Measurements from ENCODE around the gene DLGAP1. TPM values are rescaled to one million over a fixed set of nuclear protein-coding genes. Genes with fewer than 3 reads are reported as not detected.

DLGAP1 gene
- polyA plus RNA-seq, 1 of the 3 experiments (the other 2 are of a cell fraction) = not detected

DNA sequence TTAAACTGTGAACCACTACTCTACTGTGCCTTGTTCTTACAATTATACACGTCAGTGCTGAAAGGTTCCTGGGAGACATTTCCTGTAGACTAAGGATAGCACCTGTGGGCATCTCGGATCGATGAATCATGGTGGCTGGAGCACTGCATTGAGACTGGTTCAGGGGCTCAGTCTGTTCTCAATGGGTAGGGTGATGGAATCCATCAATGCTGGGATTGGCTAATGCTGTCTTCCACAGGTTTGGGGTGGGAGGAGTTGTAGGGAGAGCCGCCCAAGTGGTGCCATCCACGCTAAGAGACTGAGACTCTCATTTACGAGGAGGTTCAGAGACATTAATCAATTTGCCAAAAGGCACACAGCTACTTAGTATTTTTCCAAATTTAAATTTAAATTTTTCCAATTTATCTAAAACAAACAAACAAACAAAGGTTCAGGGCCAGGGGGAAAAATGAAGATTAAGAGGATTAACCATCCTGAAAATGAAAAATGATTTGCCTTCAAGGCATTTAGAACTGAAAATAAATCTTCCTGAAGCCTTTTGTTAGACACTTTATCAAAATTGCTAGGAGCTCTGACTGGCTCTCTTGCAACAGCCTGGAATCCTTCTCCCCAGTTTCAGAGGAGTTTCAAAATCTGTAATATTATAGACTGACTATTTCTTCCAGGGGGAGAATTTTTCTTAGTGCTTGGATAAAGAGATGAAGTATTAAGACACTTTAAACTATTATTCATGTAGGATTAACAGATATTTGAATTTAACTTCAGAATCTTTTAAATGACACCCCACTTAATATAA, 645.9 kb downstream of the DLGAP1 start (continued):
- TF ChIP-seq SIN3A (IDR thresholded peaks at IDR 0.05; ENCODE audit: borderline replicate concordance, low read depth, low read length) = no peak
- TF ChIP-seq NFIC (IDR thresholded peaks at IDR 0.05; ENCODE audit: borderline replicate concordance) = no peak
- TF ChIP-seq EZH2phosphoT487 (IDR thresholded peaks at IDR 0.05; ENCODE audit: borderline replicate concordance, low read depth) = no peak
- TF ChIP-seq, protein P1, sequence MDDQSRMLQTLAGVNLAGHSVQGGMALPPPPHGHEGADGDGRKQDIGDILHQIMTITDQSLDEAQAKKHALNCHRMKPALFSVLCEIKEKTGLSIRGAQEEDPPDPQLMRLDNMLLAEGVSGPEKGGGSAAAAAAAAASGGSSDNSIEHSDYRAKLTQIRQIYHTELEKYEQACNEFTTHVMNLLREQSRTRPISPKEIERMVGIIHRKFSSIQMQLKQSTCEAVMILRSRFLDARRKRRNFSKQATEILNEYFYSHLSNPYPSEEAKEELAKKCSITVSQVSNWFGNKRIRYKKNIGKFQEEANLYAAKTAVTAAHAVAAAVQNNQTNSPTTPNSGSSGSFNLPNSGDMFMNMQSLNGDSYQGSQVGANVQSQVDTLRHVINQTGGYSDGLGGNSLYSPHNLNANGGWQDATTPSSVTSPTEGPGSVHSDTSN (IDR thresholded peaks at IDR 0.05) = no peak
- TF ChIP-seq TEAD4 (IDR thresholded peaks at IDR 0.05; ENCODE audit: borderline replicate concordance, insufficient read depth) = no peak
- TF ChIP-seq CHD2 (IDR thresholded peaks at IDR 0.05; ENCODE audit: low read length, partially characterized antibody) = no peak
- no peak for TF ChIP-seq MXI1 (IDR thresholded peaks at IDR 0.05; ENCODE audit: low read depth, low read length)

DNA sequence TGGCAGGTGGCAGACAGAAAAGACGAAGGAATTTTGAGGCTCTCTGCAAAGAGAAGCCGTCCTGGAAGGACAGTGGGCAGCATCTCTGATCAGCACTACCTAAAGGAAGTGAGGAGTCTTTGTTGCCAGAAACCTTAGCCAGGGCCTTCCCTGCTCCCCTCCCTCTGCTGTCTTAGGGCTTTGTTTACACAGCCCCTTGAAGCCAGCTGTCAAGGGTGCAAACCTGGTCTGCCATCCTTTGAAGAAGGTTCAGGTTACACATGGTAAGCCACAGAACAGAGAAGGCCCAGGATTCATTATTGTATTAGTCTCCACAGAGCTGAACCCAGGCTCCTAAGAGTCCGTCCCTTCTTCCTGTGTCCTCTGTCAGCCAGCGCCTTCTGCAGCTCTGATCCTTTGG, 648.5 kb downstream of the DLGAP1 start:
- 31% methylated on average over 4 of the region's 4 CpGs for WGBS (ENCODE audit: low lambda C conversion rate)
- H3F3A ChIP-seq (replicated peaks; ENCODE audit: insufficient read depth) = no peaks in the 10 kb centered on the region
- H4K20me1 ChIP-seq (ENCODE audit: insufficient read depth) = no peaks in the 10 kb centered on the region
- H3K36me3 ChIP-seq (replicated peaks in 1 of 2; ENCODE audit: control insufficient read depth in 1 of 2, insufficient read depth in 2 of 2, low read length in 1 of 2) = no peaks in the 10 kb centered on the region
- peaks cover 27% of the 10 kb centered on the region for H3K27me3 ChIP-seq (ENCODE audit: insufficient read depth)
- H3K4me2 ChIP-seq = no peak overlapping the region
- no peak overlapping the region for H2AFZ ChIP-seq (ENCODE audit: low read depth)
- H3K27ac ChIP-seq (ENCODE audit: low read depth in 2 of 2, low read length in 1 of 2) = no peak overlapping the region
- H3K9me2 ChIP-seq = no peaks in the 10 kb centered on the region
- DNase-seq = no peak
- ChIA-PET POLR2A (no interaction called here), CTCF (no interaction called here)
- no peaks in the 10 kb centered on the region for H3K79me2 ChIP-seq (ENCODE audit: insufficient read depth)
- H3K9me3 ChIP-seq = no peaks in the 10 kb centered on the region
- no peak overlapping the region for H3K9ac ChIP-seq
- TF ChIP-seq POLR2AphosphoS5 (IDR thresholded peaks at IDR 0.05; ENCODE audit: low read depth, low read length) = no peak
- no peak for TF ChIP-seq ELF1 (IDR thresholded peaks at IDR 0.05)
- TF ChIP-seq, protein P1 (IDR thresholded peaks at IDR 0.05) = no peak
- TF ChIP-seq, protein P2, sequence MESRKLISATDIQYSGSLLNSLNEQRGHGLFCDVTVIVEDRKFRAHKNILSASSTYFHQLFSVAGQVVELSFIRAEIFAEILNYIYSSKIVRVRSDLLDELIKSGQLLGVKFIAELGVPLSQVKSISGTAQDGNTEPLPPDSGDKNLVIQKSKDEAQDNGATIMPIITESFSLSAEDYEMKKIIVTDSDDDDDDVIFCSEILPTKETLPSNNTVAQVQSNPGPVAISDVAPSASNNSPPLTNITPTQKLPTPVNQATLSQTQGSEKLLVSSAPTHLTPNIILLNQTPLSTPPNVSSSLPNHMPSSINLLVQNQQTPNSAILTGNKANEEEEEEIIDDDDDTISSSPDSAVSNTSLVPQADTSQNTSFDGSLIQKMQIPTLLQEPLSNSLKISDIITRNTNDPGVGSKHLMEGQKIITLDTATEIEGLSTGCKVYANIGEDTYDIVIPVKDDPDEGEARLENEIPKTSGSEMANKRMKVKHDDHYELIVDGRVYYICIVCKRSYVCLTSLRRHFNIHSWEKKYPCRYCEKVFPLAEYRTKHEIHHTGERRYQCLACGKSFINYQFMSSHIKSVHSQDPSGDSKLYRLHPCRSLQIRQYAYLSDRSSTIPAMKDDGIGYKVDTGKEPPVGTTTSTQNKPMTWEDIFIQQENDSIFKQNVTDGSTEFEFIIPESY (IDR thresholded peaks at IDR 0.05; ENCODE audit: borderline replicate concordance, low read depth) = no peak
- TF ChIP-seq NRF1 (IDR thresholded peaks at IDR 0.05; ENCODE audit: low read depth, low read length) = no peak
- TF ChIP-seq EZH2phosphoT487 (IDR thresholded peaks at IDR 0.05; ENCODE audit: borderline replicate concordance, low read depth) = no peak
- no peak for TF ChIP-seq SIN3A (IDR thresholded peaks at IDR 0.05; ENCODE audit: borderline replicate concordance, low read depth, low read length)
- no peak for TF ChIP-seq JUND (IDR thresholded peaks at IDR 0.05)
- no peak for TF ChIP-seq YY1 (IDR thresholded peaks at IDR 0.05; ENCODE audit: low read depth)
- TF ChIP-seq FOXJ3 (CRISPR knock-in tag; IDR thresholded peaks at IDR 0.05) = no peak
- no peak for TF ChIP-seq NFIC (IDR thresholded peaks at IDR 0.05; ENCODE audit: borderline replicate concordance)
- no peak for TF ChIP-seq TEAD4 (IDR thresholded peaks at IDR 0.05; ENCODE audit: borderline replicate concordance, insufficient read depth)
- TF ChIP-seq SMC3 (IDR thresholded peaks at IDR 0.05; ENCODE audit: low read depth, low read length) = no peak
- H3K4me3 ChIP-seq (ENCODE audit: low read depth in 2 of 2, low read length in 1 of 2) = no peak overlapping the region
- no peaks in the 10 kb centered on the region for H3K4me1 ChIP-seq (ENCODE audit: control insufficient read depth in 1 of 2, insufficient read depth in 2 of 2, low read depth in 1 of 2, low read length in 1 of 2)
